Measurements from ENCODE around the gene LAMA2. TPM values are rescaled to one million over a fixed set of nuclear protein-coding genes. Genes with fewer than 3 reads are reported as not detected.

LAMA2 gene
- polyA plus RNA-seq, 1 of the 3 experiments (the other 2 are of a cell fraction), result 0.92 TPM

GRCh38 chr6:128950864-128951263, 67.9 kb downstream of the LAMA2 start:
- 3% methylated on average over 1 of the region's 1 CpG for WGBS (ENCODE audit: low lambda C conversion rate)
- CTCF ChIA-PET, result no interaction called here

GRCh38 chr6:128952902-128953301, 70.0 kb downstream of the LAMA2 start:
- H3K9me2 ChIP-seq, result no peaks in the 10 kb centered on the region
- no peak overlapping the region for H3K27ac ChIP-seq (ENCODE audit: low read depth in 2 of 2, low read length in 1 of 2)
- no peaks in the 10 kb centered on the region for H3K79me2 ChIP-seq (ENCODE audit: insufficient read depth)
- no peaks in the 10 kb centered on the region for H3F3A ChIP-seq (replicated peaks; ENCODE audit: insufficient read depth)
- H3K4me1 ChIP-seq (ENCODE audit: control insufficient read depth in 1 of 2, insufficient read depth in 2 of 2, low read depth in 1 of 2, low read length in 1 of 2), result no peaks in the 10 kb centered on the region
- H3K4me2 ChIP-seq, result no peak overlapping the region
- H3K9me3 ChIP-seq, result no peaks in the 10 kb centered on the region
- H2AFZ ChIP-seq (ENCODE audit: low read depth), result no peak overlapping the region
- ChIA-PET CTCF (no interaction called here), POLR2A (no interaction called here)
- no peaks in the 10 kb centered on the region for H4K20me1 ChIP-seq (ENCODE audit: insufficient read depth)
- 14% methylated on average over 3 of the region's 3 CpGs for WGBS (ENCODE audit: low lambda C conversion rate)
- H3K27me3 ChIP-seq (ENCODE audit: insufficient read depth), result no peaks in the 10 kb centered on the region
- no peak overlapping the region for H3K4me3 ChIP-seq (ENCODE audit: low read depth in 2 of 2, low read length in 1 of 2)
- no peak for DNase-seq
- no peak overlapping the region for H3K9ac ChIP-seq
- H3K36me3 ChIP-seq (replicated peaks in 1 of 2; ENCODE audit: control insufficient read depth in 1 of 2, insufficient read depth in 2 of 2, low read length in 1 of 2), result no peaks in the 10 kb centered on the region
- TF ChIP-seq MAX (IDR thresholded peaks at IDR 0.05; ENCODE audit: low read depth) (no peak), IRF3 (IDR thresholded peaks at IDR 0.05; ENCODE audit: low read depth, low read length) (no peak), MEF2A (IDR thresholded peaks at IDR 0.05; ENCODE audit: borderline replicate concordance, low read depth) (no peak), TAF1 (IDR thresholded peaks at IDR 0.05; ENCODE audit: borderline replicate concordance, low read depth, low read length) (no peak), ELF1 (IDR thresholded peaks at IDR 0.05) (no peak), PBX3 (IDR thresholded peaks at IDR 0.05) (no peak), FOXM1 (IDR thresholded peaks at IDR 0.05; ENCODE audit: low read depth) (no peak), CHD2 (IDR thresholded peaks at IDR 0.05; ENCODE audit: low read length, partially characterized antibody) (no peak), MXI1 (IDR thresholded peaks at IDR 0.05; ENCODE audit: low read depth, low read length) (no peak), USF2 (IDR thresholded peaks at IDR 0.05; ENCODE audit: borderline replicate concordance, low read depth, low read length) (no peak), USF1 (IDR thresholded peaks at IDR 0.05; ENCODE audit: borderline replicate concordance, low read depth) (no peak), TCF12 (IDR thresholded peaks at IDR 0.05) (no peak), POLR2AphosphoS5 (IDR thresholded peaks at IDR 0.05; ENCODE audit: low read depth, low read length) (no peak), NRF1 (IDR thresholded peaks at IDR 0.05; ENCODE audit: low read depth, low read length) (no peak), SIN3A (IDR thresholded peaks at IDR 0.05; ENCODE audit: borderline replicate concordance, low read depth, low read length) (no peak), FOXJ3 (CRISPR knock-in tag; IDR thresholded peaks at IDR 0.05) (no peak), CTCF (IDR thresholded peaks at IDR 0.05) (no peak)

More at GRCh38 chr6:128950864-128951263, 67.9 kb downstream of the LAMA2 start:
- Histone ChIP-seq H3K36me3 (replicated peaks in 1 of 2; ENCODE audit: control insufficient read depth in 1 of 2, insufficient read depth in 2 of 2, low read length in 1 of 2) (no peaks in the 10 kb centered on the region), H3K4me3 (ENCODE audit: low read depth in 2 of 2, low read length in 1 of 2) (no peak overlapping the region), H3K9me2 (0 out of 2 replicates have a peak, but pooled peaks cover 4% of the 10 kb centered on the region), H2AFZ (ENCODE audit: low read depth) (no peak overlapping the region), H3K27me3 (ENCODE audit: insufficient read depth) (no peaks in the 10 kb centered on the region), H3K79me2 (ENCODE audit: insufficient read depth) (no peaks in the 10 kb centered on the region), H3K27ac (ENCODE audit: low read depth in 2 of 2, low read length in 1 of 2) (no peak overlapping the region), H3K9me3 (no peaks in the 10 kb centered on the region), H4K20me1 (ENCODE audit: insufficient read depth) (no peaks in the 10 kb centered on the region), H3F3A (replicated peaks; ENCODE audit: insufficient read depth) (no peaks in the 10 kb centered on the region), H3K4me2 (no peak overlapping the region), H3K4me1 (ENCODE audit: control insufficient read depth in 1 of 2, insufficient read depth in 2 of 2, low read depth in 1 of 2, low read length in 1 of 2) (no peaks in the 10 kb centered on the region), H3K9ac (no peak overlapping the region)
- DNase-seq, result no peak
- POLR2A ChIA-PET, result no interaction called here
- no peak for TF ChIP-seq ZBTB33 (IDR thresholded peaks at IDR 0.05; ENCODE audit: borderline replicate concordance, low read depth)

Measured in SK-N-SH (cell line).